NCI-H510A (cell line): ENCODE data around the gene FCGBP.
"Not testable (repeated sequence)": the region's sequence is repeated elsewhere in the genome, so short reads cannot be mapped to it uniquely, and the experiment has no call there.

Source experiments
- DNase-seq: peaks from one replicate; lab custom pipeline; 2025; lab: John Stamatoyannopoulos, UW

FCGBP gene

GRCh38 chr19:39934584-39935363 is at the start of gene FCGBP:
Gene FCGBP, minus strand, starts transcription at chr19:39934634.
- no peak for DNase-seq

GRCh38 chr19:39983695-39984300 is 49.4 kb upstream of the FCGBP start:
- DNase-seq = no peak

GRCh38 chr19:39982883-39983282 is 48.4 kb upstream of the FCGBP start:
- DNase-seq = no peak

- no peak for DNase-seq
Measured at GRCh38 chr19:39974377-39975155, 40.1 kb upstream of the FCGBP start.

GRCh38 chr19:39971380-39972035 is 37.1 kb upstream of the FCGBP start:
- no peak for DNase-seq

- peak; percentile 98 for DNase-seq
Measured at GRCh38 chr19:39970675-39971379, 36.4 kb upstream of the FCGBP start, which contains the start of gene PSMC4. Gene PSMC4, plus strand, starts transcription at chr19:39971165. Its CDS starts 38 bp downstream, at chr19:39971203.

GRCh38 chr19:39970425-39970674 is 35.9 kb upstream of the FCGBP start:
- DNase-seq = peak; percentile 45

- DNase-seq = no peak
Measured at GRCh38 chr19:39969681-39970424, 35.4 kb upstream of the FCGBP start.

- DNase-seq = no peak
Measured at GRCh38 chr19:39969266-39969665, 34.8 kb upstream of the FCGBP start.

GRCh38 chr19:39968789-39969188 is 34.4 kb upstream of the FCGBP start:
- no peak for DNase-seq

- no peak for DNase-seq
Measured at GRCh38 chr19:39967561-39967960, 33.1 kb upstream of the FCGBP start.

- no peak for DNase-seq
Measured at GRCh38 chr19:39966617-39967016, 32.2 kb upstream of the FCGBP start.

GRCh38 chr19:39963898-39964297 is 29.5 kb upstream of the FCGBP start:
- no peak for DNase-seq

- DNase-seq = not testable (repeated sequence)
Measured at GRCh38 chr19:39959407-39959806, 25.0 kb upstream of the FCGBP start.

GRCh38 chr19:39958942-39959341 is 24.5 kb upstream of the FCGBP start:
- not testable (repeated sequence) for DNase-seq

- DNase-seq = not testable (repeated sequence)
Measured at GRCh38 chr19:39957886-39958285, 23.5 kb upstream of the FCGBP start.

GRCh38 chr19:39953915-39954314 is 19.5 kb upstream of the FCGBP start:
- DNase-seq = no peak

- DNase-seq = no peak
Measured at GRCh38 chr19:39951686-39952085, 17.3 kb upstream of the FCGBP start.

- no peak for DNase-seq
Measured at GRCh38 chr19:39951065-39951650, 16.7 kb upstream of the FCGBP start.

- DNase-seq = no peak
Measured at GRCh38 chr19:39949026-39949747, 14.8 kb upstream of the FCGBP start.
